Caki2 (cell line): ENCODE data around the gene HERC2. TPM values are rescaled to one million over a fixed set of nuclear protein-coding genes. Genes with fewer than 3 reads are reported as not detected.
A peak's percentile ranks its signal among the peaks of the same experiment; 100 is the strongest.
"Not testable (repeated sequence)": the region's sequence is repeated elsewhere in the genome, so short reads cannot be mapped to it uniquely, and the experiment has no call there.

Experiments
- DNase-seq: peaks from one replicate; pipeline ENCODE4 v3.0.0-alpha.2; 2015; ENCODE audit warnings: low read depth
- in situ Hi-C: cut with HindIII; loops from 2 replicates; pipeline ENCODE4 v1.10.0; 2016; ENCODE audit warnings: low sequenced_read_pairs, low pct_unique_long_range_greater_than_20kb, mixed read lengths
- total RNA-seq: library from RNA; depleted of rRNA; stranded (reverse); fragments of >200 nt; shearing (Covaris generic); gene quantifications from 2 replicates; pipeline ENCODE4 v1.2.3, GENCODE V29; 2014; ENCODE audit warnings: low replicate concordance

HERC2 gene
- total RNA-seq, 1 experiment from 2014 or later = 33.5 TPM

DNA sequence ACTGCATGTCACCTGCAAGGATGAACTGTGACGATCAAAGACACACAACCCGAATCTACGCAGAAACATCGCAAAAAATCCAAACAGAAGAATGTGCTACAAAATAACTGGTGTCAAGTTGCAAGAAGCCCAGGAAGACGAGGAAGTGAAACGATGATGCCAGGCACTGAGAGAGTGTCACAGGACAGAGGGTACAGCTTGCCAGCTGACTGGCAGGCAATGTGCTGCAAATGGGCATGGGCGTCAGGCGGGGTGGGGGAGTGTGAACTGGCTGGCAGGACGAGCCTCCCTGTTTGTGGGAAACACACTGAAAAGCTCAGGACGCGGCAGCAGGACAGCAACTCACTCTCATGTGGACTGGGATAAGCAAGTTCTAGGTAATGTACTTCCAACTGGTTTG is 193.9 kb downstream of the HERC2 start:
- in situ Hi-C loops = no loop called here
- DNase-seq = no peak

DNA sequence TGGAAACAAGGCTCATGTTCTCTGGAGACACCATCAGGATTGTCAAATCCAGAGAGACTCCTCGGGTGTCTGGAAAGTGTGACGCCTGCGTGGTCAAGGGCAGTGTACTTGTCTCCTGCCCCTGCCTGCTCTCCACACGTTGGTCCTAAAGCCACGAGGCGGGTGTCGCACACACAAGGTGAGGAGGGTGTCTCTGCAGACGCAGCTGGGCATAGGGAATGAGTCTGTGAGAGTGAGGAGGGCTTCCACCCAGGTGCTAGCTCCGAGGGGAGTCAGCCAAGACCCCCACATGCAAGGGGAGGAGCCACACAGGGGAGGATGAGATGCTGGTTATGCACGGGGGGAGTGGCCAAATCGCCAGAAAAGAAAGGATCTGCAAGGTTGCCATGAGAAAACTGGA is 194.9 kb downstream of the HERC2 start:
- in situ Hi-C loops = no loop called here
- no peak for DNase-seq

DNA sequence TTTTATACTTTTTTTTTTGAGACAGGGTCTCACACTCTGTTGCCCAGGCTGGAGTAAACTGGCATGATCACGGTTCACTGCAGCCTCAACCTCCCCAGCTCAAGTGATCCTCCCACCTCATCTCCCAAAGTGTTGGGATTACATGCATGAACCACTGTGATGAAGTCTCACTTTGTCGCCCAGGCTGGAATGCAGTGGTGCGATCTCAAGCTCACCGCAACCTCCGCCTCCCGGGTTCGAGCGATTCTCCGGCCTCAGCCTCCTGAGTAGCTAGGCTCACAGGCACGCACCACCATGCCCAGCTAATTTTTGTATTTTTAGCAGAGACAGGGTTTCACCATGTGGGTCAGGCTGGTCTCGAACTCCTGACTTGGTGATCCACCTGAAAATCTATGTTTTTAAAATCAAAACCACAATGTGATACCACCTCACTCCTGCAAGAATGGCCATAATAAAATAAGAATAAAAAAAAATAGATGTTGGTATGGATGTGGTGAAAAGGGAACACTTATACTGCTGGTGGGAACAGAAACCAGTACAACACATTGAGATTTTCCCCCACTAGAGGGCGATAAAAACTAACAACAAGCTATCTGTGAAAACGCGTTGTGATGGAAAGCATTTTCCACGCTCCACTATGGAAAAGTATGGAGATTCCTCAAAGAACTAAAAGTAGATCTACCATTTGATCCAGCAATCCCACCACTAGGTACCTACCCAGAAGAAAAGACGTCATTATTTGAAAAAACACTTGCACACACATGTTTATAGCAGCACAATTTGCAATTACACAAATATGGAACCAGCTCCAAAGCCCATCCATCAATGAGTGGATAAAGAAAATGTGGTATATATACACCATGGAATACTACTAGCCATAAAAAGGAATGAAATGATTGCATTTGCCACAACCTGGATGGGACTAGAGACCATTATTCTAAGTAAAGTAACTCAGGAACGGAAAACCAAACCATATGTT is 196.0 kb downstream of the HERC2 start:
- in situ Hi-C loops = no loop called here
- peak; percentile 8 for DNase-seq

DNA sequence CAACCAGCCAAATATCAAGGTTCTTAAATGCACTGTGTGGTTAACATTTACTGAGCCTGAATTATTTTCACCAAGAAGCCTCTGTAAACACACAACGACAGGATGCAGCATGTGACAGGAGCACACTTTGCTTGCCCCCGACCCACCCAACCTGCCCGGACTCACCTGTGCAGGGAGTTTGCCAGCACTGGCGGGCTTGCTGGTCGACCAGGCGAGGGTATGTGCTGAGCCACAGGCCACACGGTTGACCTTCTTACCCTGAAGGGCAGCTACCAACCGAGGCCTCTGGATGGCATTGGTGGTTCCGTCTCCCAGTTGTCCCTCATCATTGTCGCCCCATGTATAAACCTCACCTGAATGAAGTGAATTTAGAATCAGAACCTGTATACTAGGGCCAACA is 197.1 kb downstream of the HERC2 start:
- no peak for DNase-seq
- in situ Hi-C loops = no loop called here

DNA sequence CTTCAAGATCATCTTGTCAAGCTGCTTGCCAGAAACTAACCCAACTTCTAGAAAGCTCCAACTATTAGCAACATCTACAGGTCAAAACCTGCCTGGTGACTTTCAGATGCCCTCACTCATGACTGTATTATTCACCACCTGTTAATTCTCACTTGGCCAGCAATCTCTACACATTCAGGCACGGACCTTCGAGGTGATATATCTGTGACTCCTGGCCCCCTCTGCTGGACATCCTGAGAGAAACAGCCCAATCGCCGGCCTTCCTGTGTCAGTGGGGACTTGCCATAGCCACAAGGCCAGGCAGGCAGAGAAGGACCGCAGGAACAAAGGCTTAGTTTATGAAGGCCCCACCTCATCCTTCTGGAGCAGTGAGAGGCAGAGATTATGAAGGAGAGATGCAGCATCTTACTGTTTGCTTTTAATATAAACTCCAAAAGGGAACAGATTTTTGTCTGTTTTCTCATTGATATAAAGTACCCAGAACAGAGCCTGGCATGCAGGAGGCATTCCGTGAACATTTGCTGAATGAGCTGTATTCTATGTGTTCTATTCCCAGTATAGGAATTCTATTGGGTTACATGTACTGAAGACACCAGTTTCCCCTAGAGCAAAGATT is 198.5 kb downstream of the HERC2 start:
- peak; percentile 68 for DNase-seq
- in situ Hi-C loops = no loop called here

DNA sequence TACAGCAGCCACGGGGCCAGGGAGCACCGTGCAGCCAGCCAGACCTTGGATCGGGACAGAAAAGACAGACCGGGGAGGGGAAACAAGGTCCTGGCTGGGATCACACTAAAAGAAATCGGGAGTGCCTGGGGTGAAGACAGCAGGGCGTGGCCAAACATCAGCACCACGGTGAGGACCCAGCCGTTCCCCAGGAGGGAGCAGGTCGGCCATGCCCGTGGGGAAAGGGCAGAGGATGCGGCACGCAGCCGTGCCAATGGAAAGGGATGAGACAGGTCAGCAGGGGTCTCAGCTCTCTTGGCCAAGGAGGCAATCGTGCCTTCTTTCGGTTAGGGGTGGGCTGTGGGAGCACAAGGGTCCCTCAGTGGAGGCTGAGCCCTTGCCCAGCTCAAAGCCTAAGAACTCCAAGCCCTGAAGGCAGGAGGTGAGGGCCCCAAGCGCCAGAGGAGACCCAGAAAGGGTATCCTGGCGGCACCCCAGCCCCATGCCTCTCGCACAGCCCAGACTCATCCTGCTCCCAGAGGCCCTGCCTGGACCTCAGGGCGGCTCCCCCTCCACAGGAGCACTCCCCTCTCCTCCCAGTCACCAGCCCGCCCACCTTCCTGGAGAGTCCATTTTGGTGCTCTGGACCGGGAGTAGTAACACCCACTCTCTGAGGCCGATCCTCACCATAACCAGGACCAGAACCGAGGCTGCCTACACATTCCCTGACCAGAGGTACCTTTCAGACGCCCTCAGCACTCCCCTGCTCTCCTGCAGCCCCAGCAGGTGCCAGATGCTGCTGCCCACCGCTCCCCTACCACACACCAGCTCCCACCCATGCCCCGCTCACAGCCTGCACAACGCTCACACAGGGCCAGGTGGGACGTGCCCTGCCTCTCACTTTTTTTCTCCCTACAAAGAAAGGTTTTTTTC is 199.7 kb downstream of the HERC2 start:
- DNase-seq = no peak
- in situ Hi-C loops = no loop called here

DNA sequence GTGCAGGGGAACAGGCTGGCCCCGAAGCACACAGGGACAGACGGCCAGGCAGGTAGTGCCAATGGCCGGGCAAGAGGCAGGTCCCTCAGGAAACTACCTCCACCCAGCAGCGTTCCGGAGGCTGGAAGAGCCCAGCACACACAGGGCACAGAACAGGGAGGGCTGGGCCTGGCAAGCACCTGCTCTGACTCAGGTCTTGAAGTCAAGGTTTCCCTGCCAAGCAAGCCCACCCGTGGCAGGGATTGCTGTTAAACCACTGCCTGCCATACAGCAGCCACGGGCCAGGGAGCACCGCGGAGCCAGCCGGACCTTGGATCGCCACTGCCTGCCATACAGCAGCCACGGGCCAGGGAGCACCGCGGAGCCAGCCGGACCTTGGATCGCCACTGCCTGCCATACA is 200.4 kb downstream of the HERC2 start:
- DNase-seq, in situ Hi-C loops: not testable (repeated sequence)

DNA sequence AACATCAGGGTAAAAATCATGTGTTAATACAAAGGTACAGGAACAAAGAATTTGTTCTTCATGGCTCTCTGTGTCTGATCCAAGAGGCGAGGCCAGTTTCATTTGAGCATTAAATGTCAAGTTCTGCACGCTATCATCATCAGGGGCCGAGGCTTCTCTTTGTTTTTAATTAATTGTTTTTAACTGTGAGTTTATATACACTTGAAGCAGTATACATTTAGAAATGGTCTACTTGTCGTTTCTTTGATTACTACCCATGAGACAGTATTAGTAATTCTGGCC is 201.7 kb downstream of the HERC2 start:
- in situ Hi-C loops = no loop called here
- no peak for DNase-seq

DNA sequence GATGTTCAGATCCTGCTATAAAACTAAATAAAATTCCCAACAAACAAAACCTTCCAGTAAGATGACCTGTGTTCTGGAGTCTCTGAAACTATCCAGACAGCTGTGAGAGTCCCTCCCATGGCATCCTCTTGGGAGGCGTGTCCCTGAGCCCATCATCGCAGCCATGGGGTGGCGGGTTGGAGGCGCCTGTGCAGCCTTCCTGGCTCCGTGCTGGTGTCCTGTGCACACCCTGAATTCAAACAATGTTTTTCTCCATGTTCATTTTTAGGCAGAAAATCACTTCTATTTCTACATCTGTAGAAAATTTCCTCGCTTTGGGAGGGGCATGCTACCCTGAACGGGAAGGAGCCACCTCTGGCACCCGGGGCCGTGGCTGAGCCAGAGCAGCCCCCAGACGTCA is 203.4 kb downstream of the HERC2 start:
- no peak for DNase-seq
- in situ Hi-C loops = no loop called here

DNA sequence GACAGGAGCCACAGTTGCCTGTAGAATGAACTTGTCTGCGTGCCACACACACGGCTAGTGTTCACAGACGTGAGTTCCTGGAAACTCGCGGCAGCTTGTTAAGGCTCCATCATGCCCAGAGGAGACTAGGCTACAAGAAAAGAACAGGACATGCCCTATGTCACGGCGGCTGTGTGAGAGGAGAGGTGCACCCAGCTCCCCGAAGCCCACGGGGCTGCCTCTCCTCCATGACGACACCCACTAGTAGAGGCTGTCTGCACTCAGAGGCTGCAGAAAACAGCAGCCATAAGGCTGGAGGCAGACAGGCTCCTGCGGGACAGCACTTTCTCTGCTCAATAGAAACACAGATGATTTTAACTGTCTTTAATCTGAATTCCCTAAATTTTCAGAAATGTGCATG is 203.9 kb downstream of the HERC2 start:
- DNase-seq = no peak
- in situ Hi-C loops = no loop called here

DNA sequence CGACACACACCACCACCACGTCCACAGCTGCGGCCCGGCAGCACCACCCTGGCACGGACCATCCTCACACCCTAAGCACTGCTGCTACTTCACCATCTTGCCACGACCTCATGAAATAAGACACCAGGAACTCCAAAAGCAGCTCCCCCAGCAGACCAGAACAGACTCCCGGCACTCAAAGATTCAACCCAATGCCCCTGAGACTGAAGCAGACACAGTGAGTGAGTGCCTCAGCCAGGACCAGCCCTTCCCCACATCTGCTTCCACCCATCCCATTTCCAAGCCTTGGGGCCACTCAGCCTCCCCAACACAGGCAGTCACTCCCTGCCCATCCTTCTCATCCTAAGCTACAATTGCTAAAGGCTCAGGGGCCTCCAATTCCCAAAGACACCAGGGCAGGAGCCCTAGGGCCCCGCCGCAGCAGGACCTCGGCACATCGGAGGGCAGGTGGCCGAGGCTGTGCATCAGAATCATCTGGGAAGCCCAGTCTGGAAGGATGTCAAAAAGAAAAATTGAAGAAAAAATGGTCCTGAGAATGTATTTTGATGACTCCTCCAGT is 204.5 kb downstream of the HERC2 start:
- no peak for DNase-seq
- in situ Hi-C loops = no loop called here

DNA sequence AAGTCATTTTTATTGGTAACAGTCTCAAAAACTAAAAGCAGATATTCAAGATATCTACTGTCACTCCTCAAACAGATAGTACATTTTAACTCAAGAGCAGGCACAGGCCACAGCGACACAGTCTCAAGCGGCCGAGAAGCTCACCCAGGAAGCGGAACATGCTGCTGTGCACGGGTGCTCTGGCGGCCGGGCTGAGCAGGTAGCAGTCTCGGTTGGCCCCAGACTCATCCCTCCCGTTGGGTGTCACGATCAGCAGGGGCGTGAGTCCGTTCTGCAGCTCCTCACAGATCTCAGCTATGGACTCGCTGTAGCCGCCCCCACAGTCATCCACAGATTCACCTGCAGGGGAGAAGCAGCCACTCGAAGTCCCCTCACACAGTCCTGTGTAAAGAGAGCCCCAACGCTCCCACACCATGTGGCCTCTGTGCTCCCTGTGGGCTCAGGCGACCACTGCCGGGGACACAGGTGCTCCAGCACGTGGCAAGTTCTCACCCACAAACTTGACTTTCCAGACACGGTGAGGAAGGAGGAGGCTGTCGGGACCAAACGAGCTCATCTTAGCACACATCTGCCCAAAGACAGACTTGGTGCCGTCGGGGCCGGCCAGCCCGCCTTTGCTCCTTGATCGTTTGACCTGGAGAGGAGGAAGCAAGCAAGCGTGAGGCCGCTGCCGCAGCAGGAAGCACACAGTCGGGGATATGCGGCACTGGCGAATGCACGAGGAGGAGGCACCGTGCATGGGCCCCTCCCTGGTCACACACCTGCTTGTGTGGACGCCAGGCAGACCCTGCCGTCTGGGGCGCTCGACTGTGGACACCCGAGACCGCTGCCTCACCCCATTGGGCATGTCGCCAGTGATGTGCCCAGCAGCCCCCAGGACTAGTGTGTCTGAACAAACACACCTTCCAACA is 205.2 kb downstream of the HERC2 start:
- in situ Hi-C loops = no loop called here

DNA sequence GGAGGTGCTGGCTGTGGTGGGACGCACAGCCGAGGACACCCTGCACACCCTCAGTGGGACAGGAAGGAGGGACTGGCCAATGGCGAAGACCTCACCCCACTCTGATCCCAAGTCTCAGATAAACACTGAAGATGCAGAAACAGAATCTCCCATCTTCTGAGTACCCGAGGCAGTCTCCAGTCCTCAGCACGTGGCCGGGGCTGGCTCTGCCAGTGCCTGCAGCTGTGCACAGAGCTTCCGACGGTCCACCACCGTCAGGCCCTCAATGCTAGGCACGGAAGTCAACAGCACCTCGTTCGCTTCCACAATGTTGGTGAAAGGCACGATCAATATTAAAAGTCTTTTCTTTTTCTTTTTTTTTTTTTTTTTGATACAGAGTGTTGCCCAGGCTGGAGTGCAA is 206.1 kb downstream of the HERC2 start:
- in situ Hi-C loops = no loop called here
- DNase-seq = no peak

More for the DNA sequence above, 205.2 kb downstream of the HERC2 start:
- no peak for DNase-seq

DNA sequence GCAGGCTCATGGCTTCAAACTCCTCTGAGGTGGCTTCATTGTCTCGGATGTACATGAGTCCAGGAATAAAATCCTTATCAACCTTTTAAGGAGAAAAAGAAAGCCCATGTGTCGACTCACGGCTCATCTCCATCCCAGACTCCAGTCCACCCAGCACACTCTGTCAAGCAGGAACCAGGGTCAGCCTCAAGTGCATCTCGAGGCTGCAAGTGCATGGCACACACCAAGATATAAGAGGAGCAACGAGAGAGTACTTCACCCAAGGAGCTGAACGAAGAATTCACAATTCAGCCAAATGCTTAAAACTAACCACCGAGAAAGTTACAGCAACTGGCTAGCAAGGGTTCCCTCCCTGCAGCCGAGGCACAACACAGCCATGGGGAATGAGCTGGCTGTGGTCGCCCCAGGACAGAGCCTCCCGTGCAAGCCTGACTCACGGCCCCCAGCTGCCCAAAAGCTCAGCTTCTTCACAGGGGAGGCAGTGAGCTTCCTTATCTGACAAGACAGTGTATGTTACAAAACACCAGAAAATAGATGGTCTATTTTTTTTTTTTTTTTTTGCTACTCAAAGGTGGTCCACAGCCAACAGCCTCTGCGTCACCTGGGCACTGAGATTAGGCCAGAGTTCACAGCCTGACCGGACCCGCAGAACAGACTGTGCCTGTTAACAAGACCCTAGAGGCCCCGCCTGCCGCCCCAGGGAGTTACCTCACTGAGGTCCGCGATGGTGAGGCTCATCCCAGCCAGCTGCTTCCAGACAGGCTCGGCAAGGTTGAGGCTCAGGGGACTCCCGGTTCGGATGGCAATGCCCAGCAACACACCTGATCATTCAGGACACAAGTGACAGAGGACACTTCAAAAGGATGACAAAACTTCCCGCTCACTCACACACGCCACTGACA is 207.0 kb downstream of the HERC2 start:
- no peak for DNase-seq
- in situ Hi-C loops = no loop called here

DNA sequence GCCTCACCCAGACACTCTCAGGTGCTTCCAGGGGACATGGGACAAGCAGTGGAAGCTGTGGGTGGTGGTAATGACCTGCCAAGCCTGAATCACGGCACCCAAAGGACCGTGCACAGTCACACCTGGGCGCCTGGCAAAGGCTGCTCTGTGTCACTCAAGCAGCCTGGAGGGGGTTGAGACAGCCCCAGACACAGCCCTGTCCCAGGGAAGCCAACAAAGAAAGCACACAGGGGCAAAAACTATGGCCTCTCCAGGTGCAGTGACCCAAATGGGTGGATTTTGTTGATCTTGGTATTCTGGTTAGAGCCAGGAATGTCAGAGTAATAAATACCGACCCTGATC is 207.9 kb downstream of the HERC2 start:
- no peak for DNase-seq
- in situ Hi-C loops = no loop called here

DNA sequence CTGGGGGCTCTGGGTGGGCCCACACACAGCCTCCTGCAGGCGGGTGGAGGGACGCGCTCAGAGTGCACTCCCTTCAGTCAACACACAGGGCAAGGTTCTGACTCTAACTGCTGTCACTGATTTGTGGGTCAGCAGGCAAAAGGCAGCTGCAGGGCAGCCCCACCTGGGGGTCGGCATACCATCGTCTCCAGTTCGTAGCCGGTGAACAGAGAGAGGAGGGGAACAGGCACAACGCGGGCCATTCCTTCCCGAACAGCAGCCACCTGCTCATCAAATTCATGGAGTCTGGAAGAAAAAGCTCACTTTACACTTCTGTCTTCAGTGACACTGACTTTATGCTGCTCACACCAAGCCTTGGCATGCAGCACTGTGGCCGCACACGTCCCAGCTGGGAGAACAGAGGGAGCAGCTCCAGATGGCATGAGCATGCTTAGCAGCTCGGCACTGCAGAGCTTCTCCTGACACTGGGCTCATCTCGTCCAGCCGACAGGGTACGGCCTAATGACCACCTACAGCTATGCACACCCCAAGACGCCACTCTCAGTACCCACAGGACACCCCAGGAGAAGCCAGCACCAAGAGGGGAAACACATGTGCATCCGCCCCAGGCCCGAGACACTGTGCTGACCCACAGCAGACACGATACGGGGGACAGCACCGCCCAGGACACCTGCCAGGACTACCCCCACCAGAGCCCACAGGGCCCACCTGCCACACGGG is 208.4 kb downstream of the HERC2 start:
- DNase-seq = no peak
- in situ Hi-C loops = no loop called here
